ENCODE data around the gene CEP78.

The CEP78 gene

DNA sequence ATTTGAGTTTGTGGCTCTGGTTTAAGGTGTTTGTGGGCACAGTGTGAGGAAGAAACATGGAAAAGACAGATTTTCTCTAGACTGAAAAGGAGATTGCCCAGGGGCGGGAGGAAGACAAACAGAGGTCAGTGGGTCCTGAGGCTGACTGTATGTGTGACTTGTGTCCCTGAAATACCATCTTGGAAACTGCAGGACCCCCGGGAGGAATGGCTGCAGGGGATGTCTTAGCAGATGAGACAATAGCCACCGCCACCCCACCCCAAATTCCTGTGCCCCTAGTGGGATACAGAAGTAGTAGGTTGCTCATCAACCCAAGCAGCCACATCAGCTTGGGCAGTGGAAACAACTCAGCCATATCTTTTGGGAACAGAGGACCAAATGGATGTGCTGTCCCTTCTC is 59.3 kb downstream of the CEP78 start:
- H3K4me1 ChIP-seq: no peaks in the 10 kb centered on the region
- H3K27me3 ChIP-seq (ENCODE audit: control insufficient read depth, insufficient read depth, low read length): no peaks in the 10 kb centered on the region
- no peak overlapping the region for H3K27ac ChIP-seq
- H3K9me3 ChIP-seq (ENCODE audit: control insufficient read depth, low read length): no peaks in the 10 kb centered on the region
- H3K4me2 ChIP-seq (ENCODE audit: low read length): no peak overlapping the region
- no peak overlapping the region for H3K9ac ChIP-seq
- TF ChIP-seq, protein P1, sequence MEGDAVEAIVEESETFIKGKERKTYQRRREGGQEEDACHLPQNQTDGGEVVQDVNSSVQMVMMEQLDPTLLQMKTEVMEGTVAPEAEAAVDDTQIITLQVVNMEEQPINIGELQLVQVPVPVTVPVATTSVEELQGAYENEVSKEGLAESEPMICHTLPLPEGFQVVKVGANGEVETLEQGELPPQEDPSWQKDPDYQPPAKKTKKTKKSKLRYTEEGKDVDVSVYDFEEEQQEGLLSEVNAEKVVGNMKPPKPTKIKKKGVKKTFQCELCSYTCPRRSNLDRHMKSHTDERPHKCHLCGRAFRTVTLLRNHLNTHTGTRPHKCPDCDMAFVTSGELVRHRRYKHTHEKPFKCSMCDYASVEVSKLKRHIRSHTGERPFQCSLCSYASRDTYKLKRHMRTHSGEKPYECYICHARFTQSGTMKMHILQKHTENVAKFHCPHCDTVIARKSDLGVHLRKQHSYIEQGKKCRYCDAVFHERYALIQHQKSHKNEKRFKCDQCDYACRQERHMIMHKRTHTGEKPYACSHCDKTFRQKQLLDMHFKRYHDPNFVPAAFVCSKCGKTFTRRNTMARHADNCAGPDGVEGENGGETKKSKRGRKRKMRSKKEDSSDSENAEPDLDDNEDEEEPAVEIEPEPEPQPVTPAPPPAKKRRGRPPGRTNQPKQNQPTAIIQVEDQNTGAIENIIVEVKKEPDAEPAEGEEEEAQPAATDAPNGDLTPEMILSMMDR (IDR thresholded peaks at IDR 0.05): no peak
- no peaks in the 10 kb centered on the region for H3K36me3 ChIP-seq (ENCODE audit: control insufficient read depth, insufficient read depth, low read length)
- no peak overlapping the region for H3K4me3 ChIP-seq (ENCODE audit: low read depth, low read length)
- no peak overlapping the region for H2AFZ ChIP-seq
- no peaks in the 10 kb centered on the region for H3K79me2 ChIP-seq

DNA sequence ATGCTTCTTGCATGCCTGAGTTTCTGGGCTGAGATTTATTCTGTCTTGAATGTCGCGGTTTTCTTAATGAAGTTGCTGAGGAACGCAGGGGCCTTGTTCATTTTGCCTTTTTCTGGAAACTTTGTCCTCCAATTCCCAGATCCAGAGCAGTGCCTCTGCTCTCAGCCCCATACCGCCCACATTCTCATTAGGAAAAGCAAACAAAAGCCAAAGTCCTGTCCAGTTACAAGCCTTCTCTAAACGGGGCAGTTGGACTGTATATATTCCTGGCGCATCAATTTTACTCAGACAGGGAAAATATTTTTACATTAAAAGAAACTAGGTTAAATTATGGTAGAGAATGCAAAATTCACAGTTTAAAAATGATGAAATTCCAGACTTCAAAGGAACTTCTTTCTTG is 59.9 kb downstream of the CEP78 start:
- Histone ChIP-seq H3K4me2 (ENCODE audit: low read length) (peak overlapping the region; percentile 91), H3K4me1 (no peaks in the 10 kb centered on the region), H3K9me3 (ENCODE audit: control insufficient read depth, low read length) (no peaks in the 10 kb centered on the region), H3K27ac (peak overlapping the region; percentile 84), H3K79me2 (no peaks in the 10 kb centered on the region), H3K36me3 (ENCODE audit: control insufficient read depth, insufficient read depth, low read length) (no peaks in the 10 kb centered on the region), H3K27me3 (ENCODE audit: control insufficient read depth, insufficient read depth, low read length) (no peaks in the 10 kb centered on the region), H2AFZ (peak overlapping the region; percentile 61), H3K9ac (no peak overlapping the region), H3K4me3 (ENCODE audit: low read depth, low read length) (no peak overlapping the region)
- TF ChIP-seq, protein P1 (IDR thresholded peaks at IDR 0.05): no peak

DNA sequence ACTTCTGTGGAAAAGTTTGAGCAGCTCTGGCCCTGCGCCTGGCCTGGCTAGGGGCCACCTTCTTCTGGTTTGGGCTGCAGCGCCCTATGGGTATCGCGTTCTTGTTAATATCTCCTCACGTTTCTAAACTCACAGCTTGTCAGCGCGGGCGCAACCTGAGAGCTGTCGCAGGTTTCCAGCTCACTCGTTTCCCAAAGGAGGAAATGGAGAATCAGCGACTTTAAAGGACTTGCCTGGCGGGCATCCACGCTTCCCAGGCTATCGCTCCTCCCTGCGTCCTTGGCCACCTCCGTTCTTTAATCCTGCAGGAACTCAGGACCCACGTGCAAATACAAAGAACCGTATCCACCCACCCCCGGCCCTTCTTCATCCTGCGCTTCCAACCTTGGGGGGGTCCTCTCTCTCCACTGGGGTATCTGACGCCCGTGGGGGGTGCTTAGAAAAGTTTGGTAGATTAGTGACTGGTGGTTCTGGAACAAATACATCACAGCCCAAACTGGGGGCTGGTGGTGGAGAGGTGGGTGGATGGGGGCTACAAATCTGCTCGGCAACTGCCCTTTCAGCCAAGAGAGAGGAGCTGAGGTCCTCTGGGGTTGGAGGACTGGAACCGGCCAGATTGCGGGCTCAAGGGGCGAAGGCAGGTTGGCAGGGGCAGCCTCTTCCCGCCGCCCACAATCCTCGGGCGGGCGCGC is 60.5 kb downstream of the CEP78 start:
- Histone ChIP-seq H3K4me1 (no peaks in the 10 kb centered on the region), H3K4me2 (ENCODE audit: low read length) (peak overlapping the region; percentile 91), H3K27me3 (ENCODE audit: control insufficient read depth, insufficient read depth, low read length) (no peaks in the 10 kb centered on the region), H3K79me2 (no peaks in the 10 kb centered on the region), H3K9me3 (ENCODE audit: control insufficient read depth, low read length) (no peaks in the 10 kb centered on the region), H3K27ac (peak overlapping the region; percentile 84), H3K4me3 (ENCODE audit: low read depth, low read length) (peak overlapping the region; percentile 61), H3K36me3 (ENCODE audit: control insufficient read depth, insufficient read depth, low read length) (no peaks in the 10 kb centered on the region), H3K9ac (no peak overlapping the region), H2AFZ (peak overlapping the region; percentile 61)
- TF ChIP-seq, protein P1 (IDR thresholded peaks at IDR 0.05): no peak

DNA sequence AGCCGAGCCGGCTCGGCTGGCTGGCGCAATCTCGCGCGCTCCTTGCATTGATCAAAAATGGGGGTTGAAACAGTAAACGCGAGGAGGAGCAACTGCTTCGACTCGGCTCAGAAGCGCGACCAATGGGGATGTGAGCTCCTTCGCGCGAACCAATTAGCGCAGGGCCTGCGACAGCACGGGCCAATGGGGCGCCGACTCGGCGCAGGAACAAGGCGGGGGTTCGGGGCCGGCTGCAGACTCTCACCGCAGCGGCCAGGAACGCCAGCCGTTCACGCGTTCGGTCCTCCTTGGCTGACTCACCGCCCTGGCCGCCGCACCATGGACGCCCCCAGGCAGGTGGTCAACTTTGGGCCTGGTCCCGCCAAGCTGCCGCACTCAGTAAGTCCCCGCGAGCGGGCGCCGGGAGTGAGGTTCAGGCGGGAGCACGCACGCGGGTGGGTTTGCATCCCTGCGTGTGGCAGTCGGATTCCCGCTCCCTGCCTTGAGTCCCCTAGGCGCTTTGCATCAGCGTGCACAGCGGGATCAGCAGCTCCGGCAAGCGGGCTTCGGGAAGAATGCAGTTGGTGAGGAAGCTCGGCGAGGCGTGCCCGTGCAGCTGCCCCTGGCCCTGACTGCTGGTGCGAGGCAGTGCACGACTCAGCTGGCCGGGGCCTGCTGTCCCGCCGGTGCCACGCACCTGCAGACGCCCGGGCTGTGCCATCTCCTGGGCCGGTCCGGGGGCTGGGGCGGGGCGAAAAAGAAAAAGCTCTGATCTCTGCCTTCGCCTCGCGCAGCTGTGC is 61.2 kb downstream of the CEP78 start, which contains the start of gene PSAT1:
TSS of gene PSAT1 (plus strand) at position 233 of the 779 bp plus-strand sequence. CDS start at position 319, 86 bp downstream.
- TF ChIP-seq, protein P1 (IDR thresholded peaks at IDR 0.05): no peak
- Histone ChIP-seq H3K4me3 (ENCODE audit: low read depth, low read length) (peak within 1 kb of the TSS; percentile 61), H3K4me1 (no peaks in the 10 kb centered on the region), H3K9me3 (ENCODE audit: control insufficient read depth, low read length) (no peaks in the 10 kb centered on the region), H3K27ac (peak within 1 kb of the TSS; percentile 84), H2AFZ (peak within 1 kb of the TSS; percentile 61), H3K36me3 (ENCODE audit: control insufficient read depth, insufficient read depth, low read length) (no peaks in the 10 kb centered on the region), H3K4me2 (ENCODE audit: low read length) (peak within 1 kb of the TSS; percentile 91), H3K27me3 (ENCODE audit: control insufficient read depth, insufficient read depth, low read length) (no peaks in the 10 kb centered on the region), H3K9ac (no peak within 1 kb of the TSS), H3K79me2 (no peaks in the 10 kb centered on the region)
